ENCODE results near the gene SCN4A.

DNA sequence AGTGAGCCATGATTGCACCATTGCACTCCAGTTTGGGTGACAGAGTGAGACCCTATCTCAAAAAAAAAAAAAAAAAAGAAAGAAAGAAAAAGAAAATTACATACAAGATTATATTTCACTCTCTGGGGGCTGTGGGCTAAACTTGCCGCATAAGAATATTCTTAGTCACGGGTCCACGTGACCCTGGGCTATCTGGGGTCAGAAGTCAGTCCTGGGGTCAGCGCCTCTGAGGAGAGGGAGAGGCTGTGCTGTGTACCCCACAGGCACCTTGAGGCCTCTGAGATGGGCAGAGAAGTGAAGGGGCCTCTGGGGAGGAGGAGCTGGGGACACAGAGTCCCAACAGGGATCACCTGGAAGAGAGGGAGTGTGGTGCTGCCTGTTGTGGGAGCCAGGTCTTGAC, 34.8 kb downstream of the SCN4A start:
- TF ChIP-seq POLR2A (IDR thresholded peaks at IDR 0.05) (no peak), POLR2AphosphoS5 (IDR thresholded peaks at IDR 0.05) (no peak)
- TF ChIP-seq, protein P1, sequence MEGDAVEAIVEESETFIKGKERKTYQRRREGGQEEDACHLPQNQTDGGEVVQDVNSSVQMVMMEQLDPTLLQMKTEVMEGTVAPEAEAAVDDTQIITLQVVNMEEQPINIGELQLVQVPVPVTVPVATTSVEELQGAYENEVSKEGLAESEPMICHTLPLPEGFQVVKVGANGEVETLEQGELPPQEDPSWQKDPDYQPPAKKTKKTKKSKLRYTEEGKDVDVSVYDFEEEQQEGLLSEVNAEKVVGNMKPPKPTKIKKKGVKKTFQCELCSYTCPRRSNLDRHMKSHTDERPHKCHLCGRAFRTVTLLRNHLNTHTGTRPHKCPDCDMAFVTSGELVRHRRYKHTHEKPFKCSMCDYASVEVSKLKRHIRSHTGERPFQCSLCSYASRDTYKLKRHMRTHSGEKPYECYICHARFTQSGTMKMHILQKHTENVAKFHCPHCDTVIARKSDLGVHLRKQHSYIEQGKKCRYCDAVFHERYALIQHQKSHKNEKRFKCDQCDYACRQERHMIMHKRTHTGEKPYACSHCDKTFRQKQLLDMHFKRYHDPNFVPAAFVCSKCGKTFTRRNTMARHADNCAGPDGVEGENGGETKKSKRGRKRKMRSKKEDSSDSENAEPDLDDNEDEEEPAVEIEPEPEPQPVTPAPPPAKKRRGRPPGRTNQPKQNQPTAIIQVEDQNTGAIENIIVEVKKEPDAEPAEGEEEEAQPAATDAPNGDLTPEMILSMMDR (IDR thresholded peaks at IDR 0.05) = no peak

Data from breast epithelium (tissue), 3 donors.